Peyer's patch (tissue), 4 donors: ENCODE data around the gene CD82.

Source experiments
- POLR2A ChIP-seq, 2 donors: fragments of 450-650 bp; IDR thresholded peaks; one replicate each; pipeline ENCODE4 v1.5.1; 2017; ENCODE audit warnings: antibody characterized with exemption in 2 of 2, mild to moderate bottlenecking in 2 of 2, moderate library complexity in 2 of 2
- TF ChIP-seq, protein P1 (sequence below), 6 experiments: fragments of 450-650 bp in 4 of 6; fragments of 200-600 bp in 2 of 6; sonication (generic) in 1 of 6; IDR thresholded peaks; one replicate each; pipeline ENCODE4 v1.5.1; 2017 to 2019; ENCODE audit warnings: antibody characterized with exemption in 6 of 6, mild to moderate bottlenecking in 3 of 6, moderate library complexity in 1 of 6

DNA sequence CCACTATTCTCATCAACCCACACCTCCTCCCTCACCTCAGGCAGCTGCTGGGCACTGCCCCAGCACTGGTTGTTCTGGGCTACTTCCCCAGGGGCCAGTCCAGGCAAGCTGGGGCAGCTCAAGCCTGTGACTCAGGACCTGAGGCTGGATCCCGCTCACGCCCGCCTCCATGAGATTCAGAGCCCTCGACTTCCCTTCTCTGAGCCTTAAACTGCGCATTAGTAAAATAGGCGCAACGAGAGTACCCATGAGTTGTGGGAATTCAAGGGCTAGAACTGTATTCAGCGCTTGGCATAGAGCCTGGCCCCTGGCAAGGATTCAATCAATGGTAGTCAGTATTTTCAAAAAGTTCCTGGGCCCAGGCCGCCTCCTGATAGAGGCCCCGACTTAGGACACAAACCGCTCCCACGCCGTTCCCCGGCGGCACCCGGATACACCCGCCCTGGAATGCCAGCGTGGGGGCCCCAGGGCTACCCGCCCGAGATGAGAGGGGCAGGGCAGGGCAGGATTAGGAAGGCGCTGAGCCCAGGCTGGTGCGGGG lies 723 bp upstream of the CD82 start:
- TF ChIP-seq, protein P1, sequence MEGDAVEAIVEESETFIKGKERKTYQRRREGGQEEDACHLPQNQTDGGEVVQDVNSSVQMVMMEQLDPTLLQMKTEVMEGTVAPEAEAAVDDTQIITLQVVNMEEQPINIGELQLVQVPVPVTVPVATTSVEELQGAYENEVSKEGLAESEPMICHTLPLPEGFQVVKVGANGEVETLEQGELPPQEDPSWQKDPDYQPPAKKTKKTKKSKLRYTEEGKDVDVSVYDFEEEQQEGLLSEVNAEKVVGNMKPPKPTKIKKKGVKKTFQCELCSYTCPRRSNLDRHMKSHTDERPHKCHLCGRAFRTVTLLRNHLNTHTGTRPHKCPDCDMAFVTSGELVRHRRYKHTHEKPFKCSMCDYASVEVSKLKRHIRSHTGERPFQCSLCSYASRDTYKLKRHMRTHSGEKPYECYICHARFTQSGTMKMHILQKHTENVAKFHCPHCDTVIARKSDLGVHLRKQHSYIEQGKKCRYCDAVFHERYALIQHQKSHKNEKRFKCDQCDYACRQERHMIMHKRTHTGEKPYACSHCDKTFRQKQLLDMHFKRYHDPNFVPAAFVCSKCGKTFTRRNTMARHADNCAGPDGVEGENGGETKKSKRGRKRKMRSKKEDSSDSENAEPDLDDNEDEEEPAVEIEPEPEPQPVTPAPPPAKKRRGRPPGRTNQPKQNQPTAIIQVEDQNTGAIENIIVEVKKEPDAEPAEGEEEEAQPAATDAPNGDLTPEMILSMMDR (IDR thresholded peaks at IDR 0.05) = no peak
- peak in 1 of 2 donors; percentile 68 for TF ChIP-seq POLR2A (IDR thresholded peaks at IDR 0.05)
